ENCODE results near the gene TMOD1. TPM values are rescaled to one million over a fixed set of nuclear protein-coding genes. Genes with fewer than 3 reads are reported as not detected.

TMOD1 gene
- total and polyA plus RNA-seq, 11 donors, result 96.4 to 201 (median 158) TPM

GRCh38 chr9:97527626-97528528, 26.4 kb downstream of the TMOD1 start:
- no peak for TF ChIP-seq POLR2A (IDR thresholded peaks at IDR 0.05)
- Histone ChIP-seq H3K4me1 (peaks cover 0 to 76% (median 36%) of the 10 kb centered on the region in 12 donors), H3K27ac (peak overlapping the region; percentile 67 to 91 (median 82)), H3K27me3 (no peaks in the 10 kb centered on the region), H3K9me3 (no peaks in the 10 kb centered on the region), H3K4me3 (no peak overlapping the region), H3K36me3 (peaks cover 0 to 32% (median 11%) of the 10 kb centered on the region in 9 donors)
- intact Hi-C loops (cut with DNase I), result loop anchor here in 2 of 10 donors (2.0 kb wide), 1 partner anchor 29 kb away; no protein-coding TSS in a partner anchor
- no peak for DNase-seq
- WGBS, 4 donors, result 62 to 67% (median 65%) methylated on average over 17 to 18 of the region's 18 CpGs
- ATAC-seq, result no peak

GRCh38 chr9:97528529-97529230, 27.2 kb downstream of the TMOD1 start:
- TF ChIP-seq POLR2A (IDR thresholded peaks at IDR 0.05), result peak in 1 of 2 donors; percentile 15
- TF ChIP-seq, protein P1, sequence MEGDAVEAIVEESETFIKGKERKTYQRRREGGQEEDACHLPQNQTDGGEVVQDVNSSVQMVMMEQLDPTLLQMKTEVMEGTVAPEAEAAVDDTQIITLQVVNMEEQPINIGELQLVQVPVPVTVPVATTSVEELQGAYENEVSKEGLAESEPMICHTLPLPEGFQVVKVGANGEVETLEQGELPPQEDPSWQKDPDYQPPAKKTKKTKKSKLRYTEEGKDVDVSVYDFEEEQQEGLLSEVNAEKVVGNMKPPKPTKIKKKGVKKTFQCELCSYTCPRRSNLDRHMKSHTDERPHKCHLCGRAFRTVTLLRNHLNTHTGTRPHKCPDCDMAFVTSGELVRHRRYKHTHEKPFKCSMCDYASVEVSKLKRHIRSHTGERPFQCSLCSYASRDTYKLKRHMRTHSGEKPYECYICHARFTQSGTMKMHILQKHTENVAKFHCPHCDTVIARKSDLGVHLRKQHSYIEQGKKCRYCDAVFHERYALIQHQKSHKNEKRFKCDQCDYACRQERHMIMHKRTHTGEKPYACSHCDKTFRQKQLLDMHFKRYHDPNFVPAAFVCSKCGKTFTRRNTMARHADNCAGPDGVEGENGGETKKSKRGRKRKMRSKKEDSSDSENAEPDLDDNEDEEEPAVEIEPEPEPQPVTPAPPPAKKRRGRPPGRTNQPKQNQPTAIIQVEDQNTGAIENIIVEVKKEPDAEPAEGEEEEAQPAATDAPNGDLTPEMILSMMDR (IDR thresholded peaks at IDR 0.05), result no peak
- DNase-seq (peak in 1 of 5 donors; percentile 60), ATAC-seq (peak; percentile 52 to 73 (median 58))
- Histone ChIP-seq H3K36me3 (peaks cover 0 to 37% (median 17%) of the 10 kb centered on the region in 9 donors), H3K27ac (peak overlapping the region; percentile 67 to 91 (median 82)), H3K4me3 (no peak overlapping the region), H3K4me1 (peaks cover 0 to 69% (median 36%) of the 10 kb centered on the region in 12 donors), H3K9me3 (peaks cover 0 to 2% (median 0%) of the 10 kb centered on the region in 12 donors), H3K27me3 (no peaks in the 10 kb centered on the region)
- intact Hi-C loops (cut with DNase I), result loop anchor here in 3 of 10 donors (1.0 to 2.0 kb wide), 2 partner anchors 28 to 29 kb away; no protein-coding TSS in a partner anchor
- WGBS, 4 donors, result 62 to 71% (median 67%) methylated on average over 8 of the region's 8 CpGs

DNA sequence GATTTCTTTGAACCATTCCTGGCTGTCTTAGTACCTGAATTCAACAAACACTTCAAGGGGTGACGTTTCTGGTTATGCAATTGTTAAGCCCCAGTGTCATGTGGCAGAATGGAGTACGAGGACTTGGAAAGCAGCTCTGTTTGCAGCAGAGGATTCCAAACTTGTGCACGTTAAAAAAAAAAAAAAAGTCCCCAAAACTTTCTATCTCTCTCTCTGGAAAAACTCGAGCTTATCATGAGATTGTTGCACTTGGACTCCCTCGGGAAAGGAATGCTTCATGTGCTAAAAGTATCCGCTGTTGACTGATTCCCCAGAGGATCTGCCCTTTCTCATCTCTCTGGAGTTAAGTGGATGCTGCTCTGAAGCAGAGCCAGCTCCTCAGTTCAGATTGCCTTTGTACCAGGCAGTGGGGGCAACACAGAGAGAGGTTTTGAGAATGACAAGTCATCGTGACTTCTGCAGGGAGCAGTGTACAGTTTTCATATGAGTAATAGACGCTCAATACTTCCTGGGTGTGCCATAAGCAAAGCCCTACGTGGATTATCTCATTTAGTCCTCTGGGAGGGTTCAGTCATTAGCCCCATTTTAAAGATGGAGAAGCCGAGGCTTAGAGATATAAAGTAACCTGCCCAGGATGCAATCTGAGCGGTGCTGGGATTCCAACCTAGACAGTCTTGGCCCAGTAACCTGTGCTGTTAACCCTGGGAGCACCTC, 28.1 kb downstream of the TMOD1 start:
- no peaks in the 10 kb centered on the region for H3K27me3 ChIP-seq
- H3K4me1 ChIP-seq, result peaks cover 0 to 64% (median 36%) of the 10 kb centered on the region in 12 donors
- peak; percentile 85 to 91 (median 88) for ATAC-seq
- H3K36me3 ChIP-seq, result peaks cover 0 to 45% (median 17%) of the 10 kb centered on the region in 9 donors
- DNase-seq, result peak in 4 of 5 donors; percentile 64 to 82 (median 78)
- 21 to 29% (median 24%) methylated on average over 11 of the region's 11 CpGs for WGBS, 4 donors
- intact Hi-C loops (cut with DNase I), result loop anchor here in 3 of 10 donors (1.0 to 2.0 kb wide), 2 partner anchors 27 to 28 kb away; no protein-coding TSS in a partner anchor
- no peak overlapping the region for H3K4me3 ChIP-seq
- no peak for TF ChIP-seq POLR2A (IDR thresholded peaks at IDR 0.05)
- TF ChIP-seq, protein P1 (IDR thresholded peaks at IDR 0.05), result no peak
- peaks cover 0 to 9% (median 0%) of the 10 kb centered on the region in 12 donors for H3K9me3 ChIP-seq
- H3K27ac ChIP-seq, result peak overlapping the region; percentile 67 to 91 (median 82)

GRCh38 chr9:97531888-97532376, 30.5 kb downstream of the TMOD1 start:
- Histone ChIP-seq H3K4me1 (peaks cover 0 to 71% (median 40%) of the 10 kb centered on the region in 12 donors), H3K9me3 (peaks cover 0 to 9% (median 0%) of the 10 kb centered on the region in 12 donors), H3K27me3 (no peaks in the 10 kb centered on the region), H3K4me3 (no peak overlapping the region), H3K27ac (peak overlapping the region in 11 of 12 donors; percentile 44 to 91 (median 73)), H3K36me3 (peaks cover 0 to 26% (median 6%) of the 10 kb centered on the region in 9 donors)
- ATAC-seq, result peak in 3 of 4 donors; percentile 3 to 24 (median 21)
- DNase-seq, result peak in 1 of 5 donors; percentile 30
- WGBS, 4 donors, result 28 to 44% (median 33%) methylated on average over 9 of the region's 9 CpGs
- intact Hi-C loops (cut with DNase I), result no loop called here
- TF ChIP-seq POLR2A (IDR thresholded peaks at IDR 0.05), result no peak
- TF ChIP-seq, protein P1 (IDR thresholded peaks at IDR 0.05), result no peak
